ENCODE results near the gene CDKN2B-AS1.

CDKN2B-AS1 gene

GRCh38 chr9:22008384-22008716 is 13.8 kb downstream of the CDKN2B-AS1 start:
- no peak for DNase-seq

GRCh38 chr9:22008717-22009505 is 14.3 kb downstream of the CDKN2B-AS1 start, which contains the start of gene CDKN2B:
TSS of gene CDKN2B (minus strand) at chr9:22009305. CDS start at chr9:22008953, 352 bp downstream.
- DNase-seq: peak; percentile 85

- DNase-seq: no peak
These were observed 14.9 kb downstream of the CDKN2B-AS1 start for GRCh38 chr9:22009506-22009867.

GRCh38 chr9:22010866-22011625 is 16.5 kb downstream of the CDKN2B-AS1 start:
- DNase-seq: peak; percentile 39

- no peak for DNase-seq
These were observed 27.8 kb downstream of the CDKN2B-AS1 start for GRCh38 chr9:22022396-22022795.

GRCh38 chr9:22026696-22027095 is 32.1 kb downstream of the CDKN2B-AS1 start:
- no peak for DNase-seq

- DNase-seq: no peak
These were observed 33.8 kb downstream of the CDKN2B-AS1 start for GRCh38 chr9:22028394-22028793.

- no peak for DNase-seq
These were observed 34.6 kb downstream of the CDKN2B-AS1 start for GRCh38 chr9:22029231-22029630.

GRCh38 chr9:22030101-22030598 is 35.6 kb downstream of the CDKN2B-AS1 start:
- no peak for DNase-seq

- DNase-seq: no peak
These were observed 37.2 kb downstream of the CDKN2B-AS1 start for GRCh38 chr9:22031655-22032411.

GRCh38 chr9:22033012-22033630 is 38.5 kb downstream of the CDKN2B-AS1 start:
- DNase-seq: no peak

- DNase-seq: no peak
These were observed 41.0 kb downstream of the CDKN2B-AS1 start for GRCh38 chr9:22035591-22036011.

GRCh38 chr9:22036866-22037626 is 42.5 kb downstream of the CDKN2B-AS1 start:
- no peak for DNase-seq

GRCh38 chr9:22037954-22038690 is 43.5 kb downstream of the CDKN2B-AS1 start:
- DNase-seq: no peak

GRCh38 chr9:22039258-22039657 is 44.7 kb downstream of the CDKN2B-AS1 start:
- no peak for DNase-seq

GRCh38 chr9:22040760-22041159 is 46.2 kb downstream of the CDKN2B-AS1 start:
- DNase-seq: no peak

GRCh38 chr9:22041344-22041743 is 46.8 kb downstream of the CDKN2B-AS1 start:
- no peak for DNase-seq

- no peak for DNase-seq
These were observed 47.2 kb downstream of the CDKN2B-AS1 start for GRCh38 chr9:22041775-22042174.

- no peak for DNase-seq
These were observed 49.3 kb downstream of the CDKN2B-AS1 start for GRCh38 chr9:22043928-22044327.

- DNase-seq: no peak
These were observed 50.0 kb downstream of the CDKN2B-AS1 start for GRCh38 chr9:22044583-22044982.

GRCh38 chr9:22045423-22045822 is 50.8 kb downstream of the CDKN2B-AS1 start:
- no peak for DNase-seq
